ENCODE data around the gene LRRC27.

LRRC27 gene

GRCh38 chr10:132301371-132302330 is 30.3 kb upstream of the LRRC27 start:
- no peak for DNase-seq (ENCODE audit: low read depth in 2 of 2, low spot score in 1 of 2)

- DNase-seq (ENCODE audit: low read depth in 2 of 2, low spot score in 1 of 2): no peak
Observed at GRCh38 chr10:132302421-132303310, 29.3 kb upstream of the LRRC27 start.

- DNase-seq (ENCODE audit: low read depth in 2 of 2, low spot score in 1 of 2): no peak
Observed at GRCh38 chr10:132303361-132304115, 28.5 kb upstream of the LRRC27 start.

GRCh38 chr10:132304756-132305509 is 27.1 kb upstream of the LRRC27 start:
- DNase-seq (ENCODE audit: low read depth in 2 of 2, low spot score in 1 of 2): no peak

GRCh38 chr10:132305654-132306342 is 26.2 kb upstream of the LRRC27 start:
- no peak for DNase-seq (ENCODE audit: low read depth in 2 of 2, low spot score in 1 of 2)

- DNase-seq (ENCODE audit: low read depth in 2 of 2, low spot score in 1 of 2): no peak
Observed at GRCh38 chr10:132306343-132306685, 25.7 kb upstream of the LRRC27 start.

GRCh38 chr10:132306864-132307751 is 24.9 kb upstream of the LRRC27 start:
- no peak for DNase-seq (ENCODE audit: low read depth in 2 of 2, low spot score in 1 of 2)

GRCh38 chr10:132307823-132308586 is 24.0 kb upstream of the LRRC27 start, which contains the start of gene STK32C:
TSS of gene STK32C (minus strand) at chr10:132307950. CDS start at chr10:132307833, 117 bp downstream.
- peak; percentile 82 to 83 for DNase-seq (ENCODE audit: low read depth in 2 of 2, low spot score in 1 of 2)

- DNase-seq (ENCODE audit: low read depth in 2 of 2, low spot score in 1 of 2): no peak
Observed at GRCh38 chr10:132308587-132309470, 23.2 kb upstream of the LRRC27 start.

GRCh38 chr10:132309471-132309865 is 22.5 kb upstream of the LRRC27 start:
- no peak for DNase-seq (ENCODE audit: low read depth in 2 of 2, low spot score in 1 of 2)

- no peak for DNase-seq (ENCODE audit: low read depth in 2 of 2, low spot score in 1 of 2)
Observed at GRCh38 chr10:132309879-132310591, 22.0 kb upstream of the LRRC27 start.

- DNase-seq (ENCODE audit: low read depth in 2 of 2, low spot score in 1 of 2): no peak
Observed at GRCh38 chr10:132310701-132311337, 21.2 kb upstream of the LRRC27 start.

- no peak for DNase-seq (ENCODE audit: low read depth in 2 of 2, low spot score in 1 of 2)
Observed at GRCh38 chr10:132311338-132311939, 20.6 kb upstream of the LRRC27 start.

GRCh38 chr10:132313305-132313704 is 18.7 kb upstream of the LRRC27 start:
- DNase-seq (ENCODE audit: low read depth in 2 of 2, low spot score in 1 of 2): no peak

GRCh38 chr10:132313865-132314264 is 18.1 kb upstream of the LRRC27 start:
- DNase-seq (ENCODE audit: low read depth in 2 of 2, low spot score in 1 of 2): no peak

- no peak for DNase-seq (ENCODE audit: low read depth in 2 of 2, low spot score in 1 of 2)
Observed at GRCh38 chr10:132314336-132314735, 17.7 kb upstream of the LRRC27 start.
